Adrenal gland (tissue), 12 donors: ENCODE results near the gene R3HDML. TPM values are rescaled to one million over a fixed set of nuclear protein-coding genes. Genes with fewer than 3 reads are reported as not detected.

Source experiments
- DNase-seq, 7 donors: peaks; one replicate each; pipeline ENCODE4 v3.0.0-alpha.2; 2019 to 2020
- H3K27ac ChIP-seq, 5 donors: fragments of 200-600 bp; sonication (generic) in 4 of 5; 1 replicate in 3 of 5; 2 replicates in 2 of 5; pipeline versions ENCODE4 v1.5.1 to v1.8.0; 2016 to 2020; ENCODE audit warnings: mild to moderate bottlenecking in 1 of 5
- H3K27me3 ChIP-seq: fragments of 200-600 bp; 2 replicates; pipeline ENCODE4 v1.8.0; 2021
- H3K36me3 ChIP-seq, 2 donors: fragments of 200-600 bp; replicated peaks in 1 of 2; 1 replicate in 1 of 2; 2 replicates in 1 of 2; pipeline versions ENCODE4 v1.5.1 to v1.8.0; 2018 to 2022
- H3K4me1 ChIP-seq, 2 donors: fragments of 200-600 bp; replicated peaks in 1 of 2; 1 replicate in 1 of 2; 2 replicates in 1 of 2; pipeline versions ENCODE4 v1.5.1 to v1.8.0; 2018 to 2021
- H3K4me3 ChIP-seq, 4 donors: fragments of 200-600 bp; sonication (generic) in 3 of 4; one replicate each; pipeline ENCODE4 v1.5.1; 2016 to 2018
- H3K9me3 ChIP-seq, 3 donors: fragments of 200-600 bp; sonication (generic) in 1 of 3; replicated peaks in 1 of 3; 1 replicate in 2 of 3; 2 replicates in 1 of 3; pipeline versions ENCODE4 v1.5.1 to v1.8.0; 2016 to 2021
- POLR2A ChIP-seq, 2 donors: fragments of 450-650 bp; IDR thresholded peaks; one replicate each; pipeline ENCODE4 v1.6.1; 2017; ENCODE audit warnings: antibody characterized with exemption in 2 of 2, mild to moderate bottlenecking in 2 of 2, moderate library complexity in 1 of 2
- WGBS, 4 donors: extraction: QIAGEN DNeasy Blood & Tissue Kit in 2 of 4; methylation state at CpG; one replicate each; pipeline versions ENCODE4 v1.1.5 to v1.1.7; 2013 to 2017; 5-methylcytosine and 5-hydroxymethylcytosine counted together
- intact Hi-C, 2 donors: fragments of 100-400 bp; cut with DNase I; formaldehyde crosslinking; loops; one replicate each; pipeline versions ENCODE4 v1.14.1 to v1.15.0; 2022 to 2023
- polyA plus RNA-seq, 3 donors: library from polyadenylated mRNA; stranded (reverse); fragments of 200-250 nt in 2 of 3; fragments of 350-450 nt in 1 of 3; fragmentation: Illumina TruSeq in 1 of 3; extraction: RNeasy Lipid Tissue Mini Kit (QIAGEN cat#74804) in 1 of 3; gene quantifications; one replicate each; pipeline ENCODE4 v1.2.3, GENCODE V29; 2013 to 2014
- total RNA-seq, 9 donors: library from RNA; depleted of rRNA in 4 of 9; stranded (reverse); fragments of >200 nt in 4 of 9; fragments of 120-200 nt in 1 of 9; fragmentation: NEBNext Ultra II Directional in 1 of 9; extraction: Animal tissue kit (Norgen Biotek cat#: 25700) in 1 of 9; gene quantifications; one replicate each; pipeline versions ENCODE4 v1.1.0 to v1.2.4, GENCODE V29; 2013 to 2023
- TF ChIP-seq, protein P1 (sequence below), 6 experiments: fragments of 450-650 bp in 4 of 6; fragments of 200-600 bp in 2 of 6; sonication (generic) in 1 of 6; IDR thresholded peaks; 1 replicate in 5 of 6; 2 replicates in 1 of 6; pipeline versions ENCODE4 v1.5.1 to v1.8.0; 2016 to 2021; ENCODE audit warnings: antibody characterized with exemption in 6 of 6, mild to moderate bottlenecking in 2 of 6, moderate library complexity in 1 of 6
- donor health status: healthy with polysubstance abuse.
- donor health status: Bipolar disorder and iron deficiency.
- donor health status: DM: yes; HTN: yes; CAD: no.
- donor health status: DM: no; HTN: no; CAD: no.
- donor health status: DM: no; HTN: no; CAD: no.
- donor health status: DM: yes; HTN: yes; CAD: no.

Gene R3HDML
- total and polyA plus RNA-seq, 12 donors: not detected

GRCh38 chr20:44361021-44361420, 24.2 kb downstream of the R3HDML start:
- DNase-seq: no peak

DNA sequence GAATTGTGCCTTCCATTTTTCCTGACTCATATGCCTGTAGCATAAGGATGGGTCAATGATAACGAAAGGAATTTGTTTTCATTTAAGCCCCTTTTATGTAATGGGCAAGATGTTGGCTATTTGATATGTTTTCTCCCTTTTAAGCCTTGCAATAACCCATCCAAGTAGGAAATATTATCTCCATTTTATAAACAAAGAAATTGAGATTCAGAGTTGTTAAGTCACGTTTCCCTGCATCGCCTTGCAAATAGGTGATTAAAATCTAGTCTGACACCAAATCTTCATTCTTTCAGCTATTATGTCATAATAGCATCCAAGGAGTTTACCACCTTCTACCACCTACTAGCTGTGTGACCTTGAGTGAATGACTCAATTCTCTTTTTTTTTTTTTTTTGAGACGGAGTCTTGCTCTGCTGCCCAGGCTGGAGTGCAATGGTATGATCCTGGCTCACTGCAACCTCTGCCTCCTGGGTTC, 25.7 kb downstream of the R3HDML start:
- WGBS, 4 donors: 50 to 66% (median 63%) methylated on average over 4 of the region's 4 CpGs
- no peaks in the 10 kb centered on the region for H3K9me3 ChIP-seq
- no peaks in the 10 kb centered on the region for H3K27me3 ChIP-seq
- H3K27ac ChIP-seq: no peak overlapping the region
- intact Hi-C loops: no loop called here
- H3K4me1 ChIP-seq: no peaks in the 10 kb centered on the region
- no peaks in the 10 kb centered on the region for H3K36me3 ChIP-seq
- TF ChIP-seq, protein P1, sequence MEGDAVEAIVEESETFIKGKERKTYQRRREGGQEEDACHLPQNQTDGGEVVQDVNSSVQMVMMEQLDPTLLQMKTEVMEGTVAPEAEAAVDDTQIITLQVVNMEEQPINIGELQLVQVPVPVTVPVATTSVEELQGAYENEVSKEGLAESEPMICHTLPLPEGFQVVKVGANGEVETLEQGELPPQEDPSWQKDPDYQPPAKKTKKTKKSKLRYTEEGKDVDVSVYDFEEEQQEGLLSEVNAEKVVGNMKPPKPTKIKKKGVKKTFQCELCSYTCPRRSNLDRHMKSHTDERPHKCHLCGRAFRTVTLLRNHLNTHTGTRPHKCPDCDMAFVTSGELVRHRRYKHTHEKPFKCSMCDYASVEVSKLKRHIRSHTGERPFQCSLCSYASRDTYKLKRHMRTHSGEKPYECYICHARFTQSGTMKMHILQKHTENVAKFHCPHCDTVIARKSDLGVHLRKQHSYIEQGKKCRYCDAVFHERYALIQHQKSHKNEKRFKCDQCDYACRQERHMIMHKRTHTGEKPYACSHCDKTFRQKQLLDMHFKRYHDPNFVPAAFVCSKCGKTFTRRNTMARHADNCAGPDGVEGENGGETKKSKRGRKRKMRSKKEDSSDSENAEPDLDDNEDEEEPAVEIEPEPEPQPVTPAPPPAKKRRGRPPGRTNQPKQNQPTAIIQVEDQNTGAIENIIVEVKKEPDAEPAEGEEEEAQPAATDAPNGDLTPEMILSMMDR (IDR thresholded peaks at IDR 0.05): no peak
- TF ChIP-seq POLR2A (IDR thresholded peaks at IDR 0.05): no peak
- no peak overlapping the region for H3K4me3 ChIP-seq
- DNase-seq: no peak

More at GRCh38 chr20:44361021-44361420, 24.2 kb downstream of the R3HDML start:
- Histone ChIP-seq H3K36me3 (no peaks in the 10 kb centered on the region), H3K4me3 (no peak overlapping the region), H3K27ac (no peak overlapping the region), H3K27me3 (no peaks in the 10 kb centered on the region), H3K4me1 (peaks cover 0 to 4% of the 10 kb centered on the region in 2 donors), H3K9me3 (no peaks in the 10 kb centered on the region)
- TF ChIP-seq POLR2A (IDR thresholded peaks at IDR 0.05): no peak
- TF ChIP-seq, protein P1 (IDR thresholded peaks at IDR 0.05): no peak
- intact Hi-C loops: no loop called here
- WGBS, 4 donors: 54 to 78% (median 66%) methylated on average over 3 of the region's 3 CpGs

- WGBS, 4 donors: 79 to 86% (median 82%) methylated on average over 4 of the region's 4 CpGs
- H3K4me1 ChIP-seq: no peaks in the 10 kb centered on the region
- no peaks in the 10 kb centered on the region for H3K9me3 ChIP-seq
- H3K27me3 ChIP-seq: no peaks in the 10 kb centered on the region
- intact Hi-C loops: no loop called here
- H3K27ac ChIP-seq: no peak overlapping the region
- TF ChIP-seq POLR2A (IDR thresholded peaks at IDR 0.05): no peak
- TF ChIP-seq, protein P1 (IDR thresholded peaks at IDR 0.05): no peak
- no peak for DNase-seq
- no peak overlapping the region for H3K4me3 ChIP-seq
- H3K36me3 ChIP-seq: no peaks in the 10 kb centered on the region
These were observed 27.2 kb downstream of the R3HDML start for GRCh38 chr20:44364068-44364467.

DNA sequence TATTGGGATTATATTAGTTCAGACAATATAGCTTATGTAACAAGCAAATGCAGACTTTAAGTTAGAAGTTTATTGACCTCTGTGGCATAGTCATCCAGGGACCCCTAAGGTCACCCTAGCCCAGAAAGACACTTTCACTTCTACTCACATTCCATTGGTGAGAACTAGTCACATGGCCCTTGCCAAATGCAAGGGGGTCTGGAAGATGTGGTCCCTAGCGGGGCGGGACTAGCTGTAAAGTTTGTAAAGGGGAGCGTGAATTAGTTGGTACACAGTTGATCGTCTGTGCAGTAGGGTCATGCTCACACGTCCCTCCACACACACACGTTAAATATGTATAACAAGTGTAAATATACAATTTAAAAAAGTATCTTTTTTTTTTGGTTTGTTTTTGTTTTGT, 27.9 kb downstream of the R3HDML start:
- Histone ChIP-seq H3K4me3 (no peak overlapping the region), H3K9me3 (no peaks in the 10 kb centered on the region), H3K4me1 (no peaks in the 10 kb centered on the region), H3K36me3 (no peaks in the 10 kb centered on the region), H3K27ac (no peak overlapping the region), H3K27me3 (no peaks in the 10 kb centered on the region)
- DNase-seq: no peak
- TF ChIP-seq, protein P1 (IDR thresholded peaks at IDR 0.05): no peak
- no peak for TF ChIP-seq POLR2A (IDR thresholded peaks at IDR 0.05)
- 85 to 92% (median 89%) methylated on average over 6 of the region's 6 CpGs for WGBS, 4 donors
- intact Hi-C loops: no loop called here
